T-helper 17 cell (primary cell): Measurements from ENCODE around the gene PHGDH. TPM values are rescaled to one million over a fixed set of nuclear protein-coding genes. Genes with fewer than 3 reads are reported as not detected.
"Not testable (repeated sequence)": the region's sequence is repeated elsewhere in the genome, so short reads cannot be mapped to it uniquely, and the experiment has no call there.

ENCODE experiments used
- ATAC-seq: fragments of 150-1000 bp; cut with Tn5 transposase; 2 replicates; pipeline ENCODE4 v1.10.0; 2021; ENCODE audit warnings: mild to moderate bottlenecking, moderate library complexity
- DNase-seq, 3 donors: peaks; one replicate each; pipeline versions ENCODE4 v3.0.0 to v3.0.0-alpha.2; 2020 to 2021
- H3K9me3 ChIP-seq: one replicate; pipeline ENCODE4 v1.7.0; 2013; ENCODE audit warnings: low read length, mild to moderate bottlenecking; ENCODE audit not compliant: control insufficient read depth, poor library complexity, severe bottlenecking
- H3K27ac Mint-ChIP-seq: one replicate; pipeline ENCODE4 v1.8.0; 2022; ENCODE audit warnings: mild to moderate bottlenecking, moderate library complexity, mixed read lengths
- H3K27me3 Mint-ChIP-seq: one replicate; pipeline ENCODE4 v1.8.0; 2022; ENCODE audit warnings: mixed read lengths
- H3K36me3 Mint-ChIP-seq: one replicate; pipeline ENCODE4 v1.8.0; 2022; ENCODE audit warnings: low read depth, mixed read lengths
- H3K4me1 Mint-ChIP-seq: one replicate; pipeline ENCODE4 v1.8.0; 2022; ENCODE audit warnings: mild to moderate bottlenecking, mixed read lengths
- H3K4me3 Mint-ChIP-seq: one replicate; pipeline ENCODE4 v1.8.0; 2022; ENCODE audit warnings: mild to moderate bottlenecking, moderate library complexity, mixed read lengths
- total RNA-seq, 4 donors: library from RNA in 2 of 4; stranded (reverse) in 2 of 4; gene quantifications; one replicate each; pipeline ENCODE4 v1.2.3 and lab custom pipeline; 2022 to 2026

Gene PHGDH
- total RNA-seq, 2 donors from 2014 or later = 1.2 to 2.5 TPM

DNA sequence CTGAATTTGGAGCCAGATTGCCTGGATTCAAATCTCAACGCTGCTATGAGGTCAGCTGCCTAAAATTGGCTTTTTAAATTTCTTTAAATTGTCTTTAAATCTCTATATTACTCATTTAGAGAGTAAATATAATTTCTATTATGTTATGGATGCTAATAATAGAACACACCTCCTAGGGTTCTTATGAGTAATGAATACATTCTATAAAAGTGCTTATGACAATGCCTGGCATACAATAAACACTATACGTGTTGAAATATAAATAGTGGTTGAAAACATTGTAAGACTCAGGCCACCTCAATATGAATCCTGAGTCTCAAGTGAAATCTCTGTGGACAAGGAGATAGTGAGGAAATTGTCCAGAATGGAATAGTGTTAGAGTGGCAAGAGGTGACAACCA is 31.0 kb upstream of the PHGDH start:
- Mint-ChIP-seq H3K4me1 (peaks cover under 1% of the 10 kb centered on the region), H3K4me3 (no peak overlapping the region), H3K27ac (no peak overlapping the region), H3K36me3 (peaks cover 2% of the 10 kb centered on the region), H3K27me3 (peaks cover 45% of the 10 kb centered on the region)
- H3K9me3 ChIP-seq = no peaks in the 10 kb centered on the region
- ATAC-seq (no peak), DNase-seq (no peak)

DNA sequence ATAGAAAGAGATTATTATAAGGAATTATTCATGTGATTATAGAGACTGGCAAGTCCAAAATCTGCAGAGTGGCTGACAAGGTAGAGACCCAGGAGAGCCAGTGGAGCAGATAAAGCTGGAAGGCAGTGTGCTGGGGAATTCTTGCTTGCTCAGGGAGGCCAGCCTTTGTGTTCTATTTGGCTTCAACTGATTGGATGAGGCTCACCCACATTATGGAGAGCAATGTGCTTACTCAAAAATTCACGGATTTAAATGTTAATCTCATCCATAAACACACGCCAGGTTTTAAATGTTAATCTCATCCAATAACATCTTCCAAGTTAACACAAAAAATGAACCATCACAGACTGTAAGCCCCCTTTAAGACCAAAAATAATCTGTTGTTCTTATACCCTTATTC is 30.2 kb upstream of the PHGDH start:
- H3K4me1 Mint-ChIP-seq = no peaks in the 10 kb centered on the region
- peaks cover 2% of the 10 kb centered on the region for H3K36me3 Mint-ChIP-seq
- H3K4me3 Mint-ChIP-seq = no peak overlapping the region
- H3K9me3 ChIP-seq = no peaks in the 10 kb centered on the region
- peaks cover 44% of the 10 kb centered on the region for H3K27me3 Mint-ChIP-seq
- ATAC-seq (no peak), DNase-seq (no peak)
- H3K27ac Mint-ChIP-seq = no peak overlapping the region

DNA sequence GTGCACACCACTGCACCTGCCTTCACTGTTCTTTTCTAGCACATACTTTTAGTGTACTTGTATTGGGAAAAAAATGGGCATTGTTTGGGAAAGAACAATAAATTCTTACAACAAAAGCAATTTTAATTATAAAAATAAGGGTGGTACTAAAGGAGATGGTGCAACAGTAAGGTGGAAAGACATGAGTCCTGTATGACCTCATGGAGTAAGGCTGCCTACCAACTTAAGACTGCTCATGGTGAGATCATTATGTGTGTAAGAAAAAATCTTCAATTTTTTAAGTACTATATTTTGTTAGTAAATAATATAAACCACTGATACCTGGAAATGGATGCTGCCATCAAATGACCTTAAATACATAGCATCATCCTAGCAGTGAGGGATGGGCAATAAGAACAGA is 29.6 kb upstream of the PHGDH start:
- Mint-ChIP-seq H3K27me3 (peaks cover 48% of the 10 kb centered on the region), H3K27ac (no peak overlapping the region), H3K4me1 (no peaks in the 10 kb centered on the region), H3K4me3 (no peak overlapping the region), H3K36me3 (peaks cover 2% of the 10 kb centered on the region)
- ATAC-seq = no peak
- DNase-seq = no peak
- H3K9me3 ChIP-seq = no peaks in the 10 kb centered on the region

DNA sequence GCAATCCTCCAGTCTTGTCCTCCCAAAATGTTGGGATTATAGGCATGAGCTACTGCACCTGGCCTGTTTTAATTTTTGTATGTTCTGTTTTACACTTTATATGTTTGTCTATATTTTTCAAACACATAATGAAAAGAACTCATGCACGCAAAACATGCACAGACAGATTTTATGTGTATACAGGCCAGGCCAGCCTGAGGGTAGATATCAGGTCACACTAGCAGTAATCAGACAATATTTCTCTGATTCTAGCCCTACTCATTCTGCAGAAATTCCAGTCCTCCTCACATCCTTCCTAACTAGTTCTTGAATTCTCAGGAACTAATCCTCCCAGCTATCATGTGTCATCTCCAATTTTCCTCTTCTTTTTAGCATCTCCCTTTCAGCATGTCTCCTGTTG is 27.8 kb upstream of the PHGDH start:
- no peak for ATAC-seq
- Mint-ChIP-seq H3K4me3 (no peak overlapping the region), H3K36me3 (peaks cover 2% of the 10 kb centered on the region), H3K27me3 (peaks cover 41% of the 10 kb centered on the region), H3K4me1 (no peaks in the 10 kb centered on the region), H3K27ac (no peak overlapping the region)
- DNase-seq = no peak
- no peaks in the 10 kb centered on the region for H3K9me3 ChIP-seq

DNA sequence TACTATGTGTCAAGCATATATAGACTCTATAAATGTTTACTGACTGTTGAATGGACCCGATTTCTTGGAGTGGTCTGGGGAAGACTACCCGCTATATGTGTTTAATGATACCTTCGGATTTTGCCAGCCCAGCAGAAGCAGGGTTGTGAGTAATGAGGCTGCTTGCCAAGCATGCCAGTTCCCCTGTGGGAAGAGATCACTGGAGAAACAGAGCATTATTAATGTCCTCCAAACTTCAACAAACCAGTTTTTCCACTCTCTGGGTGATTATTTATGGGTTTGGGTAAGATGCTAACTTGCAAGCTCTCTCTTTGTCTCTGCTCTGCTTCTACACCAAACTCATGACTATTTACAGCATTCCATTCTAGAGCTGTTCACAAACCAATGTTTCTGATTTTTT is 25.1 kb upstream of the PHGDH start:
- Mint-ChIP-seq H3K27me3 (peaks cover 24% of the 10 kb centered on the region), H3K27ac (no peak overlapping the region), H3K4me3 (no peak overlapping the region), H3K36me3 (no peaks in the 10 kb centered on the region), H3K4me1 (no peaks in the 10 kb centered on the region)
- ATAC-seq (no peak), DNase-seq (no peak)
- no peaks in the 10 kb centered on the region for H3K9me3 ChIP-seq

DNA sequence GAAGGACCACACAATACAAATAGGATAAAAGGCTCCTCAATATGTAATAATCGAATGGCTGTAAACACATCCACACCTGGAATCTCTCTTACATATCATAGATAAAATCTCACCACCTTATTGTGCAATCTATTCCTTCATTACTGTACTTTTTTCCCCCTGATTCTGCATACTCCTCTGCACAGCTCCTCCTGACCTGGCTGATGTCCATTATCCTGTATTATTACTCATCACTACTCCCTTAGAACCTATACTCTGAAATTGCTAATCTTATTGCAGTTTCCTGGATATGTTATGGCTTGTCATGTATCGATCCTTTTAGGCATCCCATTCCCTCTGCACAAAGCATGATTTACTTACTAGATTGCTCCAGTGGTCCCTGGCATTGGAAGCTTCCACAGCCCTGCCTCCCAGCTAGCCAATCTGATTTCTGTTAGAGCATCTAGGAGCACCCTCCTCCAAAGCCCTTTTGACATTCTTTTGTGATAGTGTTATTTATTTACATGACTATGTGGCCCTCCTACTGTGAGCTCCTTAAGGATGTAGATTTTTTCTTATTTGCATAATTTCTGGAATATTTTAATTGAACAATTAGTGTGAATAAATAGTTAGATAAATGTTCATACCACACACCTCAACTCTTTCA is 24.2 kb upstream of the PHGDH start:
- DNase-seq (no peak), ATAC-seq (no peak)
- no peaks in the 10 kb centered on the region for H3K9me3 ChIP-seq
- peaks cover 24% of the 10 kb centered on the region for H3K27me3 Mint-ChIP-seq
- H3K27ac Mint-ChIP-seq = no peak overlapping the region
- no peaks in the 10 kb centered on the region for H3K36me3 Mint-ChIP-seq
- H3K4me3 Mint-ChIP-seq = no peak overlapping the region
- H3K4me1 Mint-ChIP-seq = no peaks in the 10 kb centered on the region

DNA sequence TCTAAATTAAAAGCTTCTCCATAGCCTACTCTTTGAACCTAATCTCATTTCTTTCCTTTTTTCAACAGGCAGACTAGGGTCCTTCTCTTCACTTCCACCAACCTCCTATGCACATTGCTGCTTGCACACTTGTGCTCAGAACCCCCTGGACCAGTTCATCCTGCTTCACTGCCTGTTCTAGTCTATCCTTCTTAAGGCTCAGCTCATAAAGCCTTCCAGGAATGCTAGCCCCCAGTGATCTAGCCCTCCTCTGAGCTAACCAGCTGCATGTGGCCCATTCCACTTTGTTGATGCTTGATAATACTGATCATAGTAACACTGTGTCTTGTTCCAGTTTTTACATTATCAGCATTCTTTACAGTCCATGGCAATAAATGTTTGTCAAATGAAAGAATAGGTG is 22.9 kb upstream of the PHGDH start:
- ATAC-seq = no peak
- H3K27ac Mint-ChIP-seq = no peak overlapping the region
- H3K4me1 Mint-ChIP-seq = no peaks in the 10 kb centered on the region
- no peak overlapping the region for H3K4me3 Mint-ChIP-seq
- H3K36me3 Mint-ChIP-seq = no peaks in the 10 kb centered on the region
- peaks cover 24% of the 10 kb centered on the region for H3K27me3 Mint-ChIP-seq
- no peaks in the 10 kb centered on the region for H3K9me3 ChIP-seq
- DNase-seq = no peak

DNA sequence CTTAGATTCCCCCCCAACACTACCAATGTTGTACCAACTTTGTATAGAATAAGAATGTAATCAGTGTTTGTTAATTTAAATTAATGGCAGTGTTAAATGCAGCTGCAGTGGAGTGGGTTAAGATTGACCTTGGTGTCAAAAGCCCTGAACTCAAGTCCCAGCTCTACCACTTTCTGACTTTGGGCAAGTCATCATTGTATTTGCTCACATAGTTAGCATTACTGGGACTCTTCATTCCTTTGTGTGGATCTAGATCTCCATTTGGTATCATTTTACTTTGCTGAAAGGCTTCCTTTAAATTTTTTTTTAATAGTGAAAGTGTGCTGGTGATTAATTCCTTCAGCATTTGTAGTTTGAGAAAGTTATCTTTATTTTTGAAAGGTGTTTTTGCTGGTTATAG is 22.2 kb upstream of the PHGDH start:
- ATAC-seq (no peak), DNase-seq (no peak)
- Mint-ChIP-seq H3K36me3 (no peaks in the 10 kb centered on the region), H3K4me1 (no peaks in the 10 kb centered on the region), H3K4me3 (no peak overlapping the region), H3K27ac (no peak overlapping the region), H3K27me3 (peaks cover 19% of the 10 kb centered on the region)
- H3K9me3 ChIP-seq = no peaks in the 10 kb centered on the region

DNA sequence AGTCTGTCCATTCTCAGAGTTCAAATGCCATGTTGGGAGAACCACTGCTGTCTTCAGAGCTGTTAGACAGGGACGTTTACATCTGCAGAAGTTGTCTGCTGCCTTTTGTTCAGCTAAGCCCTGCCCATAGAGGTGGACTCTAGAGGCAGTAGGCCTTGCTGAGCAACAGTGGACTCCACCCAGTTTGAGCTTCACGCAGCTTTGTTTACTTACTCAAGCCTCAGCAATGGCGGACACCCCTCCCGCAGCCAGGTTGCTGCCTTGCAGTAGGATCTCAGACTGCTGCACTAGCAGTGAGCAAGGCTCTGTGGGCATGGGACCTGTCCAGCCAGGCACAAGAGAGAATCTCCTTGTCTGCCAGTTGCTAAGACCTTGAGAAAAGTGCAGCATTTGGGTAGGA is 14.9 kb upstream of the PHGDH start:
- not testable (repeated sequence) for ATAC-seq, H3K36me3 Mint-ChIP-seq, H3K9me3 ChIP-seq, DNase-seq, H3K27ac Mint-ChIP-seq, H3K27me3 Mint-ChIP-seq, H3K4me1 Mint-ChIP-seq, H3K4me3 Mint-ChIP-seq

DNA sequence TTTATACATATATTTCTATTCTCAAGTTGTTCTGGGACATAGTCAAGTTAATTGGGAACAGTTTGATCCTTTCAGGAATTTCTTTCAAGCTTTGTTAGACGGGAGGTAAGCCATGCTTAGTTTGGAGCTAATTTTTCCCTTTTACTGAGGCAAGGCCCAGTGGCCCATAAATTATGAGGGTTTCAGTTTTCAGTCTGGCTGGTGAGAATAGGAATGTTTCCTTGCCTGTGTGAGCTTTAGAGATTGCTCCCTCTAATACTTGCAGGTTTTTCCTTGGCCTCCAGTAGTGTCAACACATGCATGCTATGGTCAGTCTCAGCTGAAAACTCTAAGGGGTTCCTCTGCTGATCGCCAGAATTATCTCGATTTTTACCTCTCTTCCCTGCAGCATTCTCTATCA is 14.1 kb upstream of the PHGDH start:
- Mint-ChIP-seq H3K4me3 (no peak overlapping the region), H3K36me3 (peaks cover 3% of the 10 kb centered on the region), H3K27ac (no peak overlapping the region), H3K4me1 (no peaks in the 10 kb centered on the region), H3K27me3 (no peaks in the 10 kb centered on the region)
- DNase-seq = no peak
- no peaks in the 10 kb centered on the region for H3K9me3 ChIP-seq
- no peak for ATAC-seq

DNA sequence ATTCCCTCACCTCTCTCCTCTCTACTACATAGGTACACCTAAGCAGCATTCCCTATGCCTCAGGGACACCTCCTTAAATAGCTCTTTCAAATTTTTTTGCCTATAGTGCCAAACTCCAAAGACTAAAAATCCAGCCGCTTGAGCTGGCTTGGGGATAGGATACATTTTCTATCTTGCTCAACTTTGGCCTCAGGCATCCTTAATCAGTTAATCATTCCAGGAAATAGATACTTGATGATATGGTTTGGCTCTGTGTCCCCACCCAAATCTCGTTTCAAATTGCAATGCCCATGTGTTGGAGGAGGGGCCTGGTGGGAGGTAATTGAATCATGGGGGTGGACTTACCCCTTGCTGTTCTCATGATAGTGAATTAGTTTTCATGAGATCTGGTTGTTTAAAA is 11.4 kb upstream of the PHGDH start:
- Mint-ChIP-seq H3K4me1 (no peaks in the 10 kb centered on the region), H3K4me3 (no peak overlapping the region)
- ATAC-seq = no peak

DNA sequence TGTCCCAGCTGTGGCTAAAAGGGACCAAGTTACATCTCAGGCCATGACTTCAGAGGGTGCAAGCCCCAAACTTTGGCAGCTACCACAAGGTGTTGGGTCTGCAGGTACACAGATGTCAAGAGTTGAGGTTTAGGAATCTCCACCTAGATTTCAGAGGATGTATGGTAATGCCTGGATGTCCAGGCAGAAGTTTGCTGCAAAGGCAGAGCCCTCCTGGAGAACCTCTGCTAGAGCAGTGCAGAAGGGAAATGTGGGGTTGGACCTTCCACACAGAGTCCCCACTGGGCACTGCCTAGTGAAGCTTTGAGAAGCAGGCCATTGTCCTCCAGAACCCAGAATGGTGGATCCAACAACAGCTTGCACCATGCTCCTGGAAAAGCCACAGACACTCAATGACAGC is 10.1 kb upstream of the PHGDH start:
- Mint-ChIP-seq H3K36me3 (peaks cover 3% of the 10 kb centered on the region), H3K27ac (no peak overlapping the region), H3K4me3 (no peak overlapping the region), H3K4me1 (no peaks in the 10 kb centered on the region), H3K27me3 (no peaks in the 10 kb centered on the region)
- DNase-seq = no peak
- ATAC-seq = no peak
- H3K9me3 ChIP-seq = no peaks in the 10 kb centered on the region

More for the DNA sequence above, 11.4 kb upstream of the PHGDH start:
- H3K27me3 Mint-ChIP-seq = no peaks in the 10 kb centered on the region
- no peaks in the 10 kb centered on the region for H3K9me3 ChIP-seq
- H3K27ac Mint-ChIP-seq = no peak overlapping the region
- peaks cover 3% of the 10 kb centered on the region for H3K36me3 Mint-ChIP-seq
- no peak for DNase-seq

DNA sequence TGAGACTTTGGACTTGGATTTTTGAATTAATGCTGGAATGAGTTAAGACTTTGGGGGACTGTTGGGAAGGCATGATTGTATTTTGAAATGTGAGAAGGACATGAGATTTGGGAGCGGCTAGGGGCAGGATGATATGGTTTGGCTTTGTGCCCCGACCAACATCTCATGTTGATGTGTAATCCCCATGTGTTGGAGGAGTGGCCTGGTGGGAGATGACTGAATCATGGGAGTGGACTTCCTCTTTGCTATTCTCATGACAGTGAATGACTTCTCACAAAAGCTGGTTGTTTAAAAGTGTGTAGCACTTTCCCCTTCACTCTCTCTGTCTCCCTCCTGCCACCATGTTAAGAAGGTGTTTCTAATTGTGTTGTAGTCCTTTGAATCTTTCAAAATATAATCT is 9.3 kb upstream of the PHGDH start:
- Mint-ChIP-seq H3K4me3 (no peak overlapping the region), H3K36me3 (peaks cover 3% of the 10 kb centered on the region)
- ATAC-seq = no peak

DNA sequence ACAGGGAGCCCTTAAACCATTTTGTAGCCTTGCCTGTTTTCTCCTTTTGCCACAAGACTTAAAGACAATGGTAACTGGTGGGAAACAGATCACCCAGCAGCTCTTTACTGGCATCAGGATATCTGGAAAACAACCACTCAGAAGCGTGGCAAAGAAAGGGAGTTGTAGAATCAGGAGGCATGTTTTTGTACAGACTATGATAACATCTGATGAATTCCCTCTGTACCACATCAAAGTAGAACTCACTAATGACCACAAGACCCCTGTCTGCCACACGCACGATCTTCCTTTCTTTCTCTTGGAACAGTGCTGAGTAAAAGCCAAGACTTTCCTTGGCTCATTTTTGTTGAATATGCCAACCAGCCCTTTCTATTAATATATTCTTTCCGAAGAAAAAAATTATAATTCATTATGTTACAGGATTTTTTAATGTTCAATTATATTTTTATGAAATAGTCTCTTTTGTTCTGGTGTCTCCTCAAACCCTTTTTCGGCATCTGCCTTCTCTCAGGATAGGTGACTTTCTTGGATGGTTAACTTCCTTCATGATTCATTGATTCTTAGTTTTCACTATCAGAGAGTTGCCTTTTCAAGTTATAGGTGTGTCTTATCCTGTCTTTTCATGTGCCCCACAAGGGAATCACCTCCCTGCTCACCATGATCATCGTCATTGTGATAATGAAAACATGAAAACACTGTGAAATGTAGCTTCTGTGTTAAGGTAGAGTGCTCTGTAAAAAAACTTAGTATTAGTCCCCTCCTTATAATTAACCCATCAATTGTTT is 7.9 kb upstream of the PHGDH start:
- Mint-ChIP-seq H3K36me3 (peaks cover 3% of the 10 kb centered on the region), H3K4me3 (no peak overlapping the region), H3K4me1 (no peaks in the 10 kb centered on the region), H3K27ac (no peak overlapping the region), H3K27me3 (peaks cover 15% of the 10 kb centered on the region)
- ATAC-seq = no peak
- H3K9me3 ChIP-seq = no peaks in the 10 kb centered on the region
- DNase-seq = no peak

More for the DNA sequence above, 9.3 kb upstream of the PHGDH start:
- Mint-ChIP-seq H3K27me3 (peaks cover 3% of the 10 kb centered on the region), H3K27ac (no peak overlapping the region), H3K4me1 (no peaks in the 10 kb centered on the region)
- DNase-seq = no peak
- no peaks in the 10 kb centered on the region for H3K9me3 ChIP-seq
